Naive thymus-derived CD4-positive, alpha-beta T cell (primary cell): ENCODE data around the gene LSAMP. TPM values are rescaled to one million over a fixed set of nuclear protein-coding genes. Genes with fewer than 3 reads are reported as not detected.

ENCODE experiments used
- ATAC-seq: fragments of 150-1000 bp; cut with Tn5 transposase; 2 replicates; pipeline ENCODE4 v1.10.0; 2021; ENCODE audit warnings: mild to moderate bottlenecking, moderate library complexity
- CTCF ChIA-PET: fragments of 350-600 bp; sonication (Branson Sonifier 250); formaldehyde crosslinking; loops from one replicate; lab custom pipeline; 2021; ENCODE audit warnings: antibody characterized with exemption; lab: Charles Lee
- POLR2A ChIA-PET: fragments of 350-600 bp; sonication (Branson Sonifier 250); formaldehyde crosslinking; loops from one replicate; lab custom pipeline; 2021; ENCODE audit warnings: antibody characterized with exemption, inconsistent platforms; lab: Charles Lee
- DNase-seq, 9 donors: peaks; one replicate each; pipeline versions ENCODE4 v3.0.0 to v3.0.0-alpha.2; 2020 to 2022; ENCODE audit warnings: mixed read lengths in 1 of 9
- H3K27ac ChIP-seq: one replicate; pipeline ENCODE4 v1.7.0; 2013; ENCODE audit warnings: mild to moderate bottlenecking, low read depth, low read length, moderate library complexity
- H3K27me3 ChIP-seq, 2 donors: one replicate each; pipeline ENCODE4 v1.7.0; 2013; ENCODE audit warnings: low read length in 2 of 2, mild to moderate bottlenecking in 2 of 2, moderate library complexity in 2 of 2; ENCODE audit not compliant: control insufficient read depth in 2 of 2, insufficient read depth in 2 of 2
- H3K36me3 ChIP-seq, 3 experiments: 1 replicate in 2 of 3; 2 replicates in 1 of 3; pipeline ENCODE4 v1.7.0; 2013; ENCODE audit warnings: low read length in 3 of 3, mild to moderate bottlenecking in 3 of 3, moderate library complexity in 1 of 3; ENCODE audit not compliant: insufficient read depth in 3 of 3, control insufficient read depth in 2 of 3
- H3K4me1 ChIP-seq, 2 donors: one replicate each; pipeline ENCODE4 v1.7.0; 2013; ENCODE audit warnings: low read length in 2 of 2, mild to moderate bottlenecking in 2 of 2, moderate library complexity in 1 of 2; ENCODE audit not compliant: control insufficient read depth in 2 of 2, insufficient read depth in 2 of 2
- H3K4me3 ChIP-seq: 2 replicates; pipeline ENCODE4 v1.7.0; 2013; ENCODE audit warnings: mild to moderate bottlenecking, low read length
- H3K9me3 ChIP-seq, 3 experiments: 1 replicate in 2 of 3; 2 replicates in 1 of 3; pipeline ENCODE4 v1.7.0; 2013; ENCODE audit warnings: low read length in 3 of 3; ENCODE audit not compliant: control insufficient read depth in 2 of 3
- H3K27ac Mint-ChIP-seq, 9 donors: one replicate each; pipeline ENCODE4 v1.8.0; 2020 to 2022; ENCODE audit warnings: mixed read lengths in 9 of 9, mild to moderate bottlenecking in 8 of 9, moderate library complexity in 5 of 9, inconsistent platforms in 2 of 9
- H3K27me3 Mint-ChIP-seq, 5 donors: one replicate each; pipeline ENCODE4 v1.8.0; 2021 to 2022; ENCODE audit warnings: mixed read lengths in 5 of 5, mild to moderate bottlenecking in 1 of 5
- H3K36me3 Mint-ChIP-seq, 5 donors: one replicate each; pipeline ENCODE4 v1.8.0; 2020 to 2022; ENCODE audit warnings: mixed read lengths in 5 of 5, mild to moderate bottlenecking in 3 of 5, inconsistent platforms in 1 of 5
- H3K4me1 Mint-ChIP-seq, 7 donors: one replicate each; pipeline ENCODE4 v1.8.0; 2020 to 2022; ENCODE audit warnings: mixed read lengths in 7 of 7, mild to moderate bottlenecking in 3 of 7, inconsistent platforms in 1 of 7
- H3K4me3 Mint-ChIP-seq, 10 donors: one replicate each; pipeline ENCODE4 v1.8.0; 2020 to 2022; ENCODE audit warnings: mild to moderate bottlenecking in 10 of 10, mixed read lengths in 10 of 10, moderate library complexity in 6 of 10, inconsistent platforms in 2 of 10
- H3K9me3 Mint-ChIP-seq, 11 donors: one replicate each; pipeline ENCODE4 v1.8.0; 2020 to 2022; ENCODE audit warnings: mixed read lengths in 11 of 11, mild to moderate bottlenecking in 4 of 11, inconsistent platforms in 1 of 11, moderate library complexity in 1 of 11
- intact Hi-C, 2 donors: fragments of 100-400 bp; cut with micrococcal nuclease; formaldehyde crosslinking; loops; one replicate each; pipeline ENCODE4 v1.15.1; 2023
- polyA plus RNA-seq, 2 donors: library from polyadenylated mRNA; unstranded; fragments of 300-500 nt; fragmentation: Illumina TruSeq; gene quantifications; one replicate each; pipeline ENCODE4 v1.2.3, GENCODE V29; 2021
- total RNA-seq, 6 experiments: library from RNA in 5 of 6; stranded (reverse) in 5 of 6; gene quantifications; 1 replicate in 5 of 6; 2 replicates in 1 of 6; pipeline ENCODE4 v1.2.3 and lab custom pipeline; 2021 to 2026

Gene LSAMP
- total and polyA plus RNA-seq, 7 experiments from 2014 or later: not detected

- Histone ChIP-seq H3K27me3 (no peaks in the 10 kb centered on the region), H3K4me1 (no peaks in the 10 kb centered on the region), H3K9me3 (no peaks in the 10 kb centered on the region), H3K36me3 (no peaks in the 10 kb centered on the region), H3K27ac (no peak overlapping the region), H3K4me3 (no peak overlapping the region)
- intact Hi-C loops: no loop called here
- no peak overlapping the region for H3K4me3 Mint-ChIP-seq
- no peak for ATAC-seq
- DNase-seq: no peak
- POLR2A ChIA-PET: no interaction called here
- H3K4me1 Mint-ChIP-seq: no peaks in the 10 kb centered on the region
- H3K9me3 Mint-ChIP-seq: peaks cover 0 to 3% (median 0%) of the 10 kb centered on the region in 11 donors
- H3K27ac Mint-ChIP-seq: no peak overlapping the region
- CTCF ChIA-PET: no interaction called here
- H3K27me3 Mint-ChIP-seq: peaks cover 0 to 4% (median 0%) of the 10 kb centered on the region in 5 donors
- H3K36me3 Mint-ChIP-seq: no peaks in the 10 kb centered on the region
These were observed 426.6 kb downstream of the LSAMP start for GRCh38 chr3:116018646-116019045.

GRCh38 chr3:116015931-116016330 lies 429.4 kb downstream of the LSAMP start:
- no peaks in the 10 kb centered on the region for H3K27me3 ChIP-seq
- POLR2A ChIA-PET: no interaction called here
- no peaks in the 10 kb centered on the region for H3K4me1 ChIP-seq
- no peaks in the 10 kb centered on the region for H3K9me3 ChIP-seq
- H3K9me3 Mint-ChIP-seq: peaks cover 0 to 3% (median 0%) of the 10 kb centered on the region in 11 donors
- no peak overlapping the region for H3K27ac Mint-ChIP-seq
- CTCF ChIA-PET: no interaction called here
- H3K36me3 ChIP-seq: no peaks in the 10 kb centered on the region
- DNase-seq (no peak), ATAC-seq (no peak)
- no peaks in the 10 kb centered on the region for H3K36me3 Mint-ChIP-seq
- H3K27ac ChIP-seq: no peak overlapping the region
- intact Hi-C loops: no loop called here
- no peak overlapping the region for H3K4me3 ChIP-seq
- no peaks in the 10 kb centered on the region for H3K4me1 Mint-ChIP-seq
- H3K27me3 Mint-ChIP-seq: peaks cover 0 to 4% (median 0%) of the 10 kb centered on the region in 5 donors
- no peak overlapping the region for H3K4me3 Mint-ChIP-seq

GRCh38 chr3:116007000-116007399 lies 438.3 kb downstream of the LSAMP start:
- no peak for ATAC-seq
- H3K4me1 Mint-ChIP-seq: no peaks in the 10 kb centered on the region
- Histone ChIP-seq H3K27me3 (no peaks in the 10 kb centered on the region), H3K9me3 (no peaks in the 10 kb centered on the region), H3K4me3 (no peak overlapping the region), H3K4me1 (no peaks in the 10 kb centered on the region), H3K27ac (no peak overlapping the region), H3K36me3 (no peaks in the 10 kb centered on the region)
- H3K4me3 Mint-ChIP-seq: no peak overlapping the region
- DNase-seq: no peak
- H3K27me3 Mint-ChIP-seq: no peaks in the 10 kb centered on the region
- ChIA-PET POLR2A (no interaction called here), CTCF (no interaction called here)
- H3K9me3 Mint-ChIP-seq: peaks cover 0 to 9% (median 0%) of the 10 kb centered on the region in 11 donors
- intact Hi-C loops: no loop called here
- H3K27ac Mint-ChIP-seq: no peak overlapping the region
- no peaks in the 10 kb centered on the region for H3K36me3 Mint-ChIP-seq

- Histone ChIP-seq H3K27ac (no peak overlapping the region), H3K27me3 (no peaks in the 10 kb centered on the region), H3K36me3 (no peaks in the 10 kb centered on the region), H3K4me1 (no peaks in the 10 kb centered on the region), H3K4me3 (no peak overlapping the region), H3K9me3 (no peaks in the 10 kb centered on the region)
- no peaks in the 10 kb centered on the region for H3K27me3 Mint-ChIP-seq
- intact Hi-C loops: no loop called here
- H3K27ac Mint-ChIP-seq: no peak overlapping the region
- DNase-seq (no peak), ATAC-seq (no peak)
- H3K4me1 Mint-ChIP-seq: no peaks in the 10 kb centered on the region
- no peaks in the 10 kb centered on the region for H3K36me3 Mint-ChIP-seq
- CTCF ChIA-PET: no interaction called here
- H3K9me3 Mint-ChIP-seq: peaks cover 0 to 9% (median 0%) of the 10 kb centered on the region in 11 donors
- no peak overlapping the region for H3K4me3 Mint-ChIP-seq
- POLR2A ChIA-PET: no interaction called here
These were observed 439.9 kb downstream of the LSAMP start for GRCh38 chr3:116005404-116005803.

GRCh38 chr3:116002235-116002634 lies 443.1 kb downstream of the LSAMP start:
- Histone ChIP-seq H3K9me3 (no peaks in the 10 kb centered on the region), H3K36me3 (no peaks in the 10 kb centered on the region), H3K4me1 (no peaks in the 10 kb centered on the region), H3K27me3 (no peaks in the 10 kb centered on the region), H3K4me3 (no peak overlapping the region), H3K27ac (no peak overlapping the region)
- Mint-ChIP-seq H3K4me3 (no peak overlapping the region), H3K4me1 (no peaks in the 10 kb centered on the region), H3K9me3 (peaks cover 0 to 9% (median 0%) of the 10 kb centered on the region in 11 donors), H3K36me3 (no peaks in the 10 kb centered on the region), H3K27ac (no peak overlapping the region), H3K27me3 (peaks cover 0 to 5% (median 0%) of the 10 kb centered on the region in 5 donors)
- intact Hi-C loops: no loop called here
- no peak for ATAC-seq
- ChIA-PET POLR2A (no interaction called here), CTCF (no interaction called here)
- DNase-seq: no peak

GRCh38 chr3:116001151-116001621 lies 444.1 kb downstream of the LSAMP start:
- intact Hi-C loops: no loop called here

GRCh38 chr3:116000311-116000710 lies 445.0 kb downstream of the LSAMP start:
- Histone ChIP-seq H3K9me3 (no peaks in the 10 kb centered on the region), H3K4me3 (no peak overlapping the region), H3K4me1 (no peaks in the 10 kb centered on the region), H3K27me3 (no peaks in the 10 kb centered on the region), H3K36me3 (no peaks in the 10 kb centered on the region), H3K27ac (no peak overlapping the region)
- H3K9me3 Mint-ChIP-seq: peaks cover 0 to 6% (median 0%) of the 10 kb centered on the region in 11 donors
- intact Hi-C loops: no loop called here
- no peak for DNase-seq
- H3K36me3 Mint-ChIP-seq: no peaks in the 10 kb centered on the region
- no peak for ATAC-seq
- ChIA-PET POLR2A (no interaction called here), CTCF (no interaction called here)
- H3K4me1 Mint-ChIP-seq: no peaks in the 10 kb centered on the region
- no peak overlapping the region for H3K4me3 Mint-ChIP-seq
- peaks cover 0 to 5% (median 0%) of the 10 kb centered on the region in 5 donors for H3K27me3 Mint-ChIP-seq
- H3K27ac Mint-ChIP-seq: no peak overlapping the region

More at GRCh38 chr3:116001151-116001621, 444.1 kb downstream of the LSAMP start:
- no peak overlapping the region for H3K27ac Mint-ChIP-seq
- ChIA-PET POLR2A (no interaction called here), CTCF (no interaction called here)
- no peaks in the 10 kb centered on the region for H3K36me3 Mint-ChIP-seq
- peaks cover 0 to 5% (median 0%) of the 10 kb centered on the region in 5 donors for H3K27me3 Mint-ChIP-seq
- H3K4me1 Mint-ChIP-seq: no peaks in the 10 kb centered on the region
- ATAC-seq (no peak), DNase-seq (no peak)
- no peaks in the 10 kb centered on the region for H3K36me3 ChIP-seq
- H3K4me1 ChIP-seq: no peaks in the 10 kb centered on the region
- no peak overlapping the region for H3K27ac ChIP-seq
- no peaks in the 10 kb centered on the region for H3K9me3 ChIP-seq
- no peak overlapping the region for H3K4me3 Mint-ChIP-seq
- peaks cover 0 to 9% (median 0%) of the 10 kb centered on the region in 11 donors for H3K9me3 Mint-ChIP-seq
- H3K4me3 ChIP-seq: no peak overlapping the region
- H3K27me3 ChIP-seq: no peaks in the 10 kb centered on the region
